Keratinocyte (primary cell): ENCODE data around the gene CDK5RAP3.

ENCODE experiments used
- EZH2 ChIP-seq: IDR thresholded peaks from one replicate; pipeline ENCODE4 v1.6.1; 2012; ENCODE audit warnings: inconsistent platforms, mild to moderate bottlenecking, low read length, moderate library complexity
- TF ChIP-seq, protein P1 (sequence below), 3 experiments: IDR thresholded peaks in 1 of 3; conservative IDR thresholded peaks in 1 of 3; optimal IDR thresholded peaks in 1 of 3; 2 replicates in 2 of 3; 3 replicates in 1 of 3; pipeline versions ENCODE3 to v1.5.1; 2011; ENCODE audit warnings: low read length in 3 of 3, mild to moderate bottlenecking in 3 of 3, moderate library complexity in 2 of 3, control low read depth in 1 of 3, inconsistent platforms in 1 of 3; ENCODE audit not compliant: insufficient read depth in 2 of 3; ENCODE audit errors: extremely low read depth in 1 of 3

DNA sequence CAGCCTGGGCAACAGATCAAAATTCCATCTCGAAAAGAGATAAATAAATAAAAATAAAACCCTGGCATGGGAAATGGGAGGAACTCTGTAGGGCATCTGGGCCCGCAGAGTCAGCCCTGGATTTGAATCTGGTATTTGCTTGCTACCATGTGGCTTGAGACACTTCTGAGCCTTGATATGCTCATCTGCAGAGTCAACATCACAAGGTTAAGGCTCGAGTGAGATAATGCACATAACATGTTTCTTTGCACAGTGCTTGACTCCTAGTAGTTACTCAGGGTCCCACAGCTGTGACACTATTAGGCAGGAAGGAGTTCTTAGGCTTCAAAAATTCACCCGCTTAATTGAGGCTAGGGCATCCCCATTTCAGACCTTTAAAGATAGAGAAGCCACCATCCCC, 21.3 kb downstream of the CDK5RAP3 start:
- TF ChIP-seq, protein P1, sequence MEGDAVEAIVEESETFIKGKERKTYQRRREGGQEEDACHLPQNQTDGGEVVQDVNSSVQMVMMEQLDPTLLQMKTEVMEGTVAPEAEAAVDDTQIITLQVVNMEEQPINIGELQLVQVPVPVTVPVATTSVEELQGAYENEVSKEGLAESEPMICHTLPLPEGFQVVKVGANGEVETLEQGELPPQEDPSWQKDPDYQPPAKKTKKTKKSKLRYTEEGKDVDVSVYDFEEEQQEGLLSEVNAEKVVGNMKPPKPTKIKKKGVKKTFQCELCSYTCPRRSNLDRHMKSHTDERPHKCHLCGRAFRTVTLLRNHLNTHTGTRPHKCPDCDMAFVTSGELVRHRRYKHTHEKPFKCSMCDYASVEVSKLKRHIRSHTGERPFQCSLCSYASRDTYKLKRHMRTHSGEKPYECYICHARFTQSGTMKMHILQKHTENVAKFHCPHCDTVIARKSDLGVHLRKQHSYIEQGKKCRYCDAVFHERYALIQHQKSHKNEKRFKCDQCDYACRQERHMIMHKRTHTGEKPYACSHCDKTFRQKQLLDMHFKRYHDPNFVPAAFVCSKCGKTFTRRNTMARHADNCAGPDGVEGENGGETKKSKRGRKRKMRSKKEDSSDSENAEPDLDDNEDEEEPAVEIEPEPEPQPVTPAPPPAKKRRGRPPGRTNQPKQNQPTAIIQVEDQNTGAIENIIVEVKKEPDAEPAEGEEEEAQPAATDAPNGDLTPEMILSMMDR (optimal IDR thresholded peaks at IDR 0.05 in 1 of 3, IDR thresholded peaks at IDR 0.05 in 1 of 3, conservative IDR thresholded peaks at IDR 0.05 in 1 of 3; ENCODE audit: extremely low read depth in 1 of 3, insufficient read depth in 2 of 3, low read length in 3 of 3), result no peak
- no peak for TF ChIP-seq EZH2
